A549 treated with ZK216348 at 1 μM for 4 hours (cell line): ENCODE data around the gene F11R. TPM values are rescaled to one million over a fixed set of nuclear protein-coding genes. Genes with fewer than 3 reads are reported as not detected.

Source experiments
- total RNA-seq: library from RNA; stranded (reverse); fragments of 200-300 nt; extraction: Qiagen RNA extraction; gene quantifications from 5 replicates; pipeline ENCODE4 v1.2.3, GENCODE V29; 2022; ENCODE audit warnings: low read depth

Gene F11R
- 43.1 to 66.6 TPM (median 47.2 TPM) in 5 replicates for total RNA-seq

DNA sequence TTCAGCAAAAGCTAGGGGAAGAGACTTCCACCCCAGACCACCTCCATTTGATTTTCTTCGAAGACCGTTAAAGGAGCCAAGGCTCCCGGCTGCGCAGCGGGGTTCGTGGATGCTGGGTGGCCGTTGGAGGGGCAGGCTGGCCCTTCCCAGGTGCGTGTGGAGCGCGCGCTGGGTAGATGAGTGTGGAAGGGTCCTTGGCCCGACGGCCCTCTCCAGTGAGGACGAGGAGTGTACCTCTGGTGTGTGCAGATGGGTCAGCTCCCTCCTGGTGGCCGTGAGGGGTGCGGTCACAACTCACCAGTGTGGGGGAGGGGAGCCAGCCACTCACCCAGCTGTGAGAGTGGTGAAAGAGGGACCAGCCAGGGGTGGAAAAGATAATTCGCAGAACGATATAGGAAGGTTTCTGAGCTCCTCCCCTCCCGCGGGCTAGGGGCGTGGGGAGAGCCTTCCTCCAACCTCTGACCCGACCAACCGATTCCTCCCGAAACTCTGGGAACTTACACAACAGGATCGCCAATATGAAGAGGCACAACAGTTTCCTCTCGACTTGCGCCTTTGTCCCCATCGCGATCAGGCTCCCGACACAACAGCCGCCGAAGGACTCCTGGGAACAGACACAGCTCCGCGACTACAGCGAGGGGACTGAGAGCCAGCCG is at the start of gene F11R:
F11R (minus strand) TSS at position 644 of the 656 bp plus-strand sequence; CDS start at position 565, 79 bp downstream.

GRCh38 chr1:161069731-161070270 is 48.8 kb upstream of the F11R start, which contains the start of gene ARHGAP30:
TSS of gene ARHGAP30 (minus strand) at chr1:161069891. CDS start at chr1:161069624, 267 bp downstream.

GRCh38 chr1:161045736-161046604 is 25.0 kb upstream of the F11R start, which contains the start of gene USF1:
TSS of gene USF1 (minus strand) at chr1:161045977. CDS start at chr1:161043275, 2,702 bp downstream.

DNA sequence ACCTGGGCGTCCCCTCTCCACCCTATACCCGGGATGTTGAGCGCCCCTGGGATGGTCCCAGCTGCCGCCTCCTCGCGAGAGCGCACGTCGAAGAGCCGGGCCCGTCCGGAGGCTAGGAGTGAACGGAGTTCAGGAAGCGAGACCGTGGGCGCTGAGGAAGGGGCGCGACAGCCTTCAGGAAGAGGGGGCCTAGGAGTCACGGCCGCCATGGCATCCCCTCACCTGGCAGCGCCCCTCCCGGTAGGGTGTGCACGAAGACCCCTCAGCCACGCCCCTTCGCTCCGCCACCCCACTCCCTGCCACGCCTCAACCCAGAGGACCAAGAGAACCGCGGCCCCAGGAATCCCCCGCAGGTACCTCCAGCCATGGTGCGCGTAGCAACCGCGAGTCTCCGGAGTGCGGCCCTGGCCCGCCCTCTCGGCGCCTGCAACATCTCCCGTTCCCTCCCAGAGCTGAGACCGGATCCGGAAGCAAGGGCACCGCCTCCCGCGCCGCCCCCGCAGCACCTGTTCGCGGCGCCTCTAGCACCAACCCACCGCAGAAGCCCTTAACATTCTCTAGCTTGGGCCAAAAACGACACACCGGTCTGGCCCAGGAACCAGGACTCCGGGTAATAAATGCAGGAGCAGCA is 17.7 kb upstream of the F11R start, which contains the start of gene TSTD1:
TSTD1 (minus strand) TSS at position 442 of the 631 bp plus-strand sequence; CDS start at position 367, 75 bp downstream.

DNA sequence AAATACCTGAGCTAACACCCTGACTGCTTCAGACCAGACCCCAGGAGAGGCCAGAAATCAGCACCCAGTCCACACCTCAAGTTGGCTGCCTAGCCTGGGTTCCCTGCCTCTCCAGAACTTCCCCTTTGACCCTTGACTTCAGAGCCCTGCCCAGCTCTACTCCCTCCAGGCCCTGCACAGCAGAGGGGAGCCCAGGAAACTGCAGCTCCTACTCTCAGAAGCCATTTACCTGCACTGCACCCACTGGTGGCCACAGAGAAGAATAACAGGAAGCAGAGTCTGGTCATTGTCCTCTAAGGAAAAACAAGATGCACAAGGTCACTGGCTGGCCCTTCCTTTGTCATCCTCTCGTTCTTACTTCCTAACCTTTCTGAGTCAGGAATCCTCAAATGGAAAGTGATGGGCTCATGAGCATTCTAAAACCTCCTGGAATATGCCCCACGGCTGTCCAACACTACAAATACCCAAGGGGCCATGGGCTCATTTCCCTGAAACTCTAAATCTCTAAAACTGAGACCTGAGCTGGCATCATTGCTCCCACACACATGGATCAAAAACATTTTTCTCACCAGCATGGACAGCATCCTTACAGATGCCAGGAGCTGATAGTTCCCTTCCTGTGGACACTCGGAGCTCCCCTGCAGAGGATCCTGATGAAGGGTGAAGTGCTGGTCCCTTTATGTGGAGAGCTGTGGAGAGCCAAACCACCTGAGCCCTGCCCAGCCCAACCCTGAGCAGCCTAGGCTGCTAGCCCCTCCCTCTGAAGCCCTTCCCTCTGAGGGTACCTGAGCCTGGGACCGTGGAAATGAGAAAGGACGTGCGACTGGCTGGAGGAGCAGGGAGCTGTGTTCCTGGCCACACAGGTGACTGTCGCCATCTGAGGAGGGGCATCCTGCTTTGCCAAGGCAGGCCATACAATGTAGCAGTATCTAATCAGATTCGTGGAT is 66.5 kb downstream of the F11R start, which contains the start of gene ITLN2:
ITLN2 (minus strand) TSS at position 652 of the 947 bp plus-strand sequence; CDS start at position 584, 68 bp downstream.

Other genes starting within 250 kb of the F11R start
- gene LY9, start 225.0 kb downstream of the F11R start, total RNA-seq = 0.09 to 0.12 TPM (median 0.12 TPM) in 3 of 5 replicates, not detected in the others
- not detected in 5 replicates for gene CD244, start 158.3 kb downstream of the F11R start, total RNA-seq
- gene ITLN1, start 136.0 kb downstream of the F11R start, total RNA-seq = not detected in 5 replicates
- 0.14 to 1.1 TPM (median 0.36 TPM) in 5 replicates for gene ITLN2, start 66.3 kb downstream of the F11R start, total RNA-seq
- 0.49 to 0.78 TPM (median 0.67 TPM) in 4 of 5 replicates, not detected in the other for gene TSTD1, start 17.8 kb upstream of the F11R start, total RNA-seq
- 45.3 to 50.5 TPM (median 49.9 TPM) in 5 replicates for gene USF1, start 24.8 kb upstream of the F11R start, total RNA-seq
- gene ARHGAP30, start 48.7 kb upstream of the F11R start, total RNA-seq = 0.06 to 0.19 TPM (median 0.08 TPM) in 5 replicates
- 0.81 to 2.9 TPM (median 2.0 TPM) in 5 replicates for gene NECTIN4, start 68.4 kb upstream of the F11R start, total RNA-seq
- gene KLHDC9, start 77.2 kb upstream of the F11R start, total RNA-seq = 1.1 to 2.2 TPM (median 2.0 TPM) in 5 replicates
- gene PFDN2, start 96.9 kb upstream of the F11R start, total RNA-seq = 106 to 128 TPM (median 117 TPM) in 5 replicates
- 23.3 to 38.9 TPM (median 30.2 TPM) in 5 replicates for gene NIT1, start 97.0 kb upstream of the F11R start, total RNA-seq
- 24.5 to 35.9 TPM (median 32.3 TPM) in 5 replicates for gene DEDD, start 111.5 kb upstream of the F11R start, total RNA-seq
- gene UFC1, start 132.8 kb upstream of the F11R start, total RNA-seq = 85.4 to 154 TPM (median 93.0 TPM) in 5 replicates
- gene USP21, start 138.3 kb upstream of the F11R start, total RNA-seq = 15.0 to 24.1 TPM (median 20.5 TPM) in 5 replicates
- 10.7 to 19.4 TPM (median 16.6 TPM) in 5 replicates for gene PPOX, start 145.3 kb upstream of the F11R start, total RNA-seq
- 18.3 to 28.9 TPM (median 25.6 TPM) in 5 replicates for gene B4GALT3, start 156.4 kb upstream of the F11R start, total RNA-seq
- 0.02 TPM in 1 of 5 replicates, not detected in the others for gene ADAMTS4, start 177.9 kb upstream of the F11R start, total RNA-seq
- gene NDUFS2, start 181.2 kb upstream of the F11R start, total RNA-seq = 79.0 to 87.4 TPM (median 84.3 TPM) in 5 replicates
- gene FCER1G, start 194.1 kb upstream of the F11R start, total RNA-seq = 0.70 TPM in 1 of 5 replicates, not detected in the others
- not detected in 5 replicates for gene APOA2, start 202.5 kb upstream of the F11R start, total RNA-seq
- 9.5 to 12.8 TPM (median 11.3 TPM) in 5 replicates for gene TOMM40L, start 204.9 kb upstream of the F11R start, total RNA-seq
- gene NR1I3, start 217.1 kb upstream of the F11R start, total RNA-seq = not detected in 5 replicates
- 0.11 TPM in 1 of 5 replicates, not detected in the others for gene PCP4L1, start 237.6 kb upstream of the F11R start, total RNA-seq